Epithelial cell of esophagus (primary cell): ENCODE results near the gene SMYD1.

Experiments used
- DNase-seq: peaks from one replicate; pipeline ENCODE4 v3.0.0; 2010; ENCODE audit warnings: low read depth
- H3K4me3 ChIP-seq: 2 replicates; pipeline ENCODE4 v1.5.1; 2011; ENCODE audit warnings: mild to moderate bottlenecking, low read length, control low read depth
- TF ChIP-seq, protein P1 (sequence below): IDR thresholded peaks from 2 replicates; pipeline ENCODE4 v1.5.1; 2011; ENCODE audit warnings: low read depth, mild to moderate bottlenecking, low read length, control low read depth, inconsistent platforms; ENCODE audit not compliant: insufficient read depth; ENCODE audit errors: missing control alignments

Gene SMYD1

GRCh38 chr2:88131201-88131998, 63.8 kb downstream of the SMYD1 start:
- no peak for DNase-seq
- H3K4me3 ChIP-seq: no peak overlapping the region
- TF ChIP-seq, protein P1, sequence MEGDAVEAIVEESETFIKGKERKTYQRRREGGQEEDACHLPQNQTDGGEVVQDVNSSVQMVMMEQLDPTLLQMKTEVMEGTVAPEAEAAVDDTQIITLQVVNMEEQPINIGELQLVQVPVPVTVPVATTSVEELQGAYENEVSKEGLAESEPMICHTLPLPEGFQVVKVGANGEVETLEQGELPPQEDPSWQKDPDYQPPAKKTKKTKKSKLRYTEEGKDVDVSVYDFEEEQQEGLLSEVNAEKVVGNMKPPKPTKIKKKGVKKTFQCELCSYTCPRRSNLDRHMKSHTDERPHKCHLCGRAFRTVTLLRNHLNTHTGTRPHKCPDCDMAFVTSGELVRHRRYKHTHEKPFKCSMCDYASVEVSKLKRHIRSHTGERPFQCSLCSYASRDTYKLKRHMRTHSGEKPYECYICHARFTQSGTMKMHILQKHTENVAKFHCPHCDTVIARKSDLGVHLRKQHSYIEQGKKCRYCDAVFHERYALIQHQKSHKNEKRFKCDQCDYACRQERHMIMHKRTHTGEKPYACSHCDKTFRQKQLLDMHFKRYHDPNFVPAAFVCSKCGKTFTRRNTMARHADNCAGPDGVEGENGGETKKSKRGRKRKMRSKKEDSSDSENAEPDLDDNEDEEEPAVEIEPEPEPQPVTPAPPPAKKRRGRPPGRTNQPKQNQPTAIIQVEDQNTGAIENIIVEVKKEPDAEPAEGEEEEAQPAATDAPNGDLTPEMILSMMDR: no peak

DNA sequence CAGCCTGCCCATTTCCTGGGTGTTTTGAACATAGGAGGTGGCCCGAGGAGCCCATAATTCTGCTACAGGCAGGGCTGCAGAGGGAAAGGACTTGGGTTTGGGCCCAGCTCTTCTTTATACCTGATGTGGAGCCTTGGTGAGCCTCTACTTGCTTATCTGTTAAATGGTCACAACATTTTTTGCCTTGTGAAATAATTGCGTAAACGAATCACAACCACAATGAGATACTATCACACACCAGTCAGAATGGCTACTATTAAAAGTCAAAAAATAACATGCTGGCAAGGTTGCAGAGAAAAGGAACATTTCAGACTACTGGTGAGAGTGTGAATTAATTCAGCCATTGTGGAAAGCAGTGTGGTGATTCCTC, 64.4 kb downstream of the SMYD1 start:
- TF ChIP-seq, protein P1: no peak
- no peak overlapping the region for H3K4me3 ChIP-seq
- no peak for DNase-seq

DNA sequence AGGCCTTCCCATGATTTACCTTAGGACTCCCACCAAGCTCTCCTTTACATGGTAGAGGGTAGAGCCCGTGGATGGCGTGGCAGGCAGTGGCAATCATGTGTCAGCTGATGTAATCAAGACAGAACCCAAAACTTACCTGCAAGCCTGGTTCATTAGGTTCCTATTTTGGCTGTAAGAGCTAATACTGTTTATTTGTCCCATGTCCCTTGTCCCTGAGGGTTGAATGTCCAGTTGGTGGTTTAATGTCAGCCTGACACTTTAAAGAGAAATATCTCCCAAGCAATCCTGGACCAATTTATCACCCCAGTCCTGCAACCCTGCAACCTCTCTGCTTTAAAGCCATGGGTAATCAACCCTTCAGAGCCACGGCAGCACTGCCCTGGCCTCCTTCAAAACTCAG, 66.2 kb downstream of the SMYD1 start:
- DNase-seq: no peak
- H3K4me3 ChIP-seq: no peak overlapping the region
- TF ChIP-seq, protein P1: no peak

DNA sequence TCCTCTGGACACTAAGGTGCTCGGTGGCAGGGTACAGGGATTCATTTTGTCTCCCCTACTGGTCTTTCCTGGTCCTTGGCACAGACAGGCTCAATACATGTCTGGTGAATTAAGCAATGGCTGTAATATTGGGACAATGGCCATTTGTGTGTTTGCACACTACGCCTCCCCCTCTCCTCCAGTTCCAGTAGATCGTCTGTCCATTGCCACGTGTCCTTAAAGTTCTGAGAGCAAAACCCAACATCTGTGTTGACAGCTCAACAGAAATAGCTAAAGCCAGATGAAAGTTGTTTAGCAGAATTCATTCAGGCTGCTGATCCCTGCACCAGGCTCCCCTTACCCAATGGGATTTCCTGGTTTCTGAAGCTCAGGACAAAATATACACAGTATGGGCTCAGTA, 69.2 kb downstream of the SMYD1 start:
- TF ChIP-seq, protein P1: no peak
- DNase-seq: no peak
- H3K4me3 ChIP-seq: no peak overlapping the region

GRCh38 chr2:88137833-88138232, 70.2 kb downstream of the SMYD1 start:
- DNase-seq: no peak
- no peak overlapping the region for H3K4me3 ChIP-seq
- TF ChIP-seq, protein P1: no peak

DNA sequence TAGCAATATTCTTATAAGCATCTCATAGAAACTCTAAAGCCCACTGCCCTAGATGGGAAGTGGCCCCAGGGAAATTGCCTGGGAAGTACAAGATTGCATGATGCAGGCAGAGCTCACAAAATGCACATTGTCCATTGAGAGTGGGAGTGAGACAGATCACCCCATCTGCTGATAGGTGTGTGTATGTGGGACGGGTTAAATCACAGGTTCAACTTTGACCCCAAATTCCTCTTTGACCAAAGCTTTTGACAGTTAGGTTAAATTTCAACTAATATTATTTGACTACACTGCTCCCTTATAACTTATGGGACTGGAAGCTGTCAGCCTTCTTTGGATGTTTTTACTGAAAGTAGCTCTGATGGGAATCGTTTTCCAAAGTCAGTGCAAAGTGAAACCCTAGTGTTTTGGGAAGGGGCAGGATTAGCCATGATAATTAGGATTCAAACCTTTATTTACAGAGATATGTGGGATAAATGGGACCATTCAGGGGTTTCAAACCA, 71.6 kb downstream of the SMYD1 start:
- TF ChIP-seq, protein P1: no peak

DNA sequence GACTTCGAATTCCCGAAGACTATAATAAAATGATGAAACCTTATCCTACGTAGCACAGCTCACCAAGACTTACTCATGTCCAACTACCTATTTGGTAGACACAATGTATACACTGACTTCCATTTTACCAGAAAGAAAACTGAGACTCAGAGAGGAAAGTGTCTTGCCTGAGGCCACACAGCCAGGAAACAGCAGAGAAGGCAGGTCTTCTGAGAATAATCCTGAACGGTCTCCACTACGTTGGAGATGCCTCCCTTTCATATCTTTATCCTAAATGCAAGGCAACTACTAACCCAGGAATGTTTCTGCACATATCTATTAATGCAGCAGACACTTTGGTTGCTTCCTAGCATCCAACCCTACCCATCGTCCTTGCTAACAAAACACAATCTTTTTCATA, 72.2 kb downstream of the SMYD1 start:
- DNase-seq: no peak
- no peak overlapping the region for H3K4me3 ChIP-seq
- TF ChIP-seq, protein P1: no peak

More for the DNA sequence above, 71.6 kb downstream of the SMYD1 start:
- no peak overlapping the region for H3K4me3 ChIP-seq
- no peak for DNase-seq
